SH-SY5Y (cell line): ENCODE results near the gene SNX18.

Experiments
- GATA2 ChIP-seq: IDR thresholded peaks from 2 replicates; pipeline ENCODE4 v1.6.1; 2011; ENCODE audit warnings: mild to moderate bottlenecking, low read depth, low read length
- GATA3 ChIP-seq: IDR thresholded peaks from 2 replicates; pipeline ENCODE4 v1.6.1; 2011; ENCODE audit warnings: low read depth, mild to moderate bottlenecking, low read length, moderate library complexity

DNA sequence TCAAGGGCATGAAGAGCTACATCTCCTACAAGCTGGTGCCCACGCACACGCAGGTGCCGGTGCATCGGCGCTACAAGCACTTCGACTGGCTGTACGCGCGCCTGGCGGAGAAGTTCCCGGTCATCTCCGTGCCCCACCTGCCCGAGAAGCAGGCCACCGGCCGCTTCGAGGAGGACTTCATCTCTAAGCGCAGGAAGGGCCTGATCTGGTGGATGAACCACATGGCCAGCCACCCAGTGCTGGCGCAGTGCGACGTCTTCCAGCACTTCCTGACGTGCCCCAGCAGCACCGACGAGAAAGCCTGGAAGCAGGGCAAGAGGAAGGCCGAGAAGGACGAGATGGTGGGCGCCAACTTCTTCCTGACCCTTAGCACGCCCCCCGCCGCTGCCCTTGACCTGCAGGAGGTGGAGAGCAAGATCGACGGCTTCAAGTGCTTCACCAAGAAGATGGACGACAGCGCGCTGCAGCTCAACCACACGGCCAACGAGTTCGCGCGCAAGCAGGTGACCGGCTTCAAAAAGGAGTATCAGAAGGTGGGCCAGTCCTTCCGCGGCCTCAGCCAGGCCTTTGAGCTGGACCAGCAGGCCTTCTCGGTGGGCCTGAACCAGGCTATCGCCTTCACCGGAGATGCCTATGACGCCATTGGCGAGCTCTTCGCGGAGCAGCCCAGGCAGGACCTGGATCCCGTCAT, 1.4 kb downstream of the SNX18 start:
- TF ChIP-seq GATA2 (no peak), GATA3 (no peak)
